KBM-7 (cell line): ENCODE measurements around the gene METTL13.
"Not testable (repeated sequence)": the region's sequence is repeated elsewhere in the genome, so short reads cannot be mapped to it uniquely, and the experiment has no call there.

Source experiments
- DNase-seq: peaks from one replicate; pipeline ENCODE4 v3.0.0-alpha.2; 2015
- in situ Hi-C: fragments of 300-500 bp; cut with MboI; formaldehyde crosslinking; loops from 2 replicates; pipeline ENCODE4 v1.14.3; 2020; ENCODE audit warnings: low sequenced_read_pairs, low pct_unique_long_range_greater_than_20kb, mixed read lengths

METTL13 gene

DNA sequence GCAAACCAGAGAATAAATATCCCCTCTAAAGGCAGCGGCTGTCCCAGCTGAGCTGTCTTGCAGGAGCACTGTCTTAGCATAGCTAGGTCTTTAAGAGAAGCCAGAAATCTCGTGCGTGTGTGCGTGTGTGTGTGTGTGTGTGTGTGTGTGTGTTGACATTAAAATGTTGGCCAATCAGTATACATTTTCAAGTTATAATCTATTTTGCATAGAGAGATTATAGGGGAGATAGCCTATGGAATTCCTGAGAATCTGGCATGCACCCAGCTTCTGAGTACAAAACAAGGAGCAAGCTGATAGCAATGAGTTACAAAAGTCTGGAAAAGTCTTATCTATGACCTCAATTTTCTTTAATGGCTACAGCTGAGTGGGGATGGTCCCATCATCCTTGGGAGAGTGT is 17.7 kb downstream of the METTL13 start:
- in situ Hi-C loops = no loop called here
- no peak for DNase-seq

DNA sequence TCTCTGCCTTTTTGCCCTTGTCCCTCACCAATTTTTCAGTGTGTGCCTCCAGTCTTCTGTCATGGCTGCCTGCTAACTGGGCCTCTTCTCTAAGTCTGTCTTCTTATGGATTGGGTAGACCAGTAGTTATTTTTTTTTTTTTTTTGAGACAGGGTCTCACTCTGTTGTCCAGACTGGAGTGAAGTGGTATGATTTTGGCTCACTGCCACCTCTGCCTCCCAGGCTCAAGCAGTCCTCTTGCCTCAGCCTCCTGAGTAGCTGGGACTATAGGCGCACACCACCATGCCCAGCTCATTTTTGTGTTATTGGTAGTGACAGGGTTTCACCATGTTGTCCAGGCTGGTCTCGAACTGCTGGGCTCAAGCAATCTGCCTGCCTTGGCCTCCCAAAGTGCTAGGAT is 18.2 kb downstream of the METTL13 start:
- not testable (repeated sequence) for DNase-seq
- in situ Hi-C loops = loop anchor here (25.0 kb wide), 1 partner anchor 188 kb away; no protein-coding TSS in a partner anchor

DNA sequence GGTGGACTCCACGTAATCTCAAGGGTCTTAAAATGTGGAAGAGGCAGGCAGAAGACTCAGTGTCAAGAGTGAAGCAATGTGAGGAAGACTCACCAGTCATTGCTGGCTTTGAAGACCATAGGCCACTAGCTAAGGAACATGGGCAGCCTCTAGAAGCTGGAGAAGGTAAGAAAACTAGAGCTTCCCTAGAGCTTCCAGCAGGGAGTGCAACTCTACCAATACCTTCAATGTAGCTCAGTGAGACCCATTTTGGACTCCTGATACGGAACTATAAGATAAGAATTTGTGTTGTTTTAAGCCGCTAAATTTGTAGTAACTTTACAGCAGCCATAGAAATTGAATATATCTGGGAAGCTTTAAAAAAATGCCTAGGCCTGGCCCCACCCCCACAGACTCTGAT is 18.9 kb downstream of the METTL13 start:
- in situ Hi-C loops = loop anchor here (25.0 kb wide), 1 partner anchor 187 kb away; no protein-coding TSS in a partner anchor
- no peak for DNase-seq

DNA sequence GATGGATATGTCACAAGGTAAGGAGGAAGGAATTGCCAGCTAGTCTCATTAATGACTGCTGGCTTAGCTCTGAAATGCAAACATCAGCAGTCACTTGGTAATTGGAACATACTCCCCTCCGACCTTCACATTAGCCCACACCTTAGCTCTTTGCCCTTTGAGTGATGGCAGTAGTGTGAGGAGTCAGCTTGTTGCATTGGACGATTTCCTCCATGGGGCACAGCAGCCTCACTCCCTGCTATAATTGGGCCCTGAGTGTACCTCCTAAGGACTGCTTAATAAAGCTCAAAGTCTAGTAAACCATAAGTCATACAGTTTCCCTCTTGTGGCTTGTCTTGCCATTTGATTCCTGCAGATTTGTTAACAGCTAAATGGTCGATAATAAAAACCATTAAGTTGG is 19.4 kb downstream of the METTL13 start:
- in situ Hi-C loops = loop anchor here (25.0 kb wide), 1 partner anchor 186 kb away; no protein-coding TSS in a partner anchor
- no peak for DNase-seq

DNA sequence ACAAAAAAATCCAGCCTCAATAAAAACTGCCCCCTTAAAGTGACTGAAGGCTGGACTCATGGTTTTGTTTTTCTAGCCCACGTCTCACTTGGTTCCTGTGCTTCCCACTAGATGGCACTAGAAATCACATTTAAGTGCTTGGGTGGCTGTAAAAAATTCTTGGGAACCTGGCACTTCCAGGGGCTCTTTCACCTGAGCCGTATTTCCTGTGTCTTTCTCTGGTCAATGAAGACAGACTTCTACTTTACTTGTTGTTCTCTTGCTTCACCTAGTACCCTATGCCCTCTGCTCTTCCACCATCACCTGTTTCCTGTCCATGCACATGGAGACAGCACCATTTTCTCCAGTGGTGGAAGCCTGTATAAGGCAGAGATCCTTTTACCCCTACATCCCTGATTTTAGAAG is 20.0 kb downstream of the METTL13 start:
- in situ Hi-C loops = loop anchor here (25.0 kb wide), 1 partner anchor 186 kb away; no protein-coding TSS in a partner anchor

DNA sequence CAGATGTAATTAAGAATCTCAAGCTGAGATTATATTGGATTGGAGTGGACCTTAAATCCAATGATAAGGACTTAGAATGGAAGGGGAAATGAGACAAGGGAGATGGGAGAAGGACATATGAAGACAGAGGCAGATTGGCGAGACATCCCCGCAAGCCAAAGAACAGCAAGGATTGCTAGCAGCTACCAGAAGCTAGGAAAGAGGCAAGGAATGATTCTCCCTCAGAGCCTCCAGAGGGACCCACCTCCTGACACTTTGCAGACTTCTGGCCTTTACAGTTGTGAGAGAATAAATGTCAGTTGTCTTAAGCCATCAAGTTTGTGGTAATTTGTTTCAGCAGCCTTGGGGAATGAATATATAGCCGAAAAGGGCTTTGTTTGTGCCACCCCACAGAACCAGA is 20.7 kb downstream of the METTL13 start:
- in situ Hi-C loops = loop anchor here (25.0 kb wide), 1 partner anchor 185 kb away; no protein-coding TSS in a partner anchor
- DNase-seq = no peak

More for the DNA sequence above, 20.0 kb downstream of the METTL13 start:
- DNase-seq = peak; percentile 66

DNA sequence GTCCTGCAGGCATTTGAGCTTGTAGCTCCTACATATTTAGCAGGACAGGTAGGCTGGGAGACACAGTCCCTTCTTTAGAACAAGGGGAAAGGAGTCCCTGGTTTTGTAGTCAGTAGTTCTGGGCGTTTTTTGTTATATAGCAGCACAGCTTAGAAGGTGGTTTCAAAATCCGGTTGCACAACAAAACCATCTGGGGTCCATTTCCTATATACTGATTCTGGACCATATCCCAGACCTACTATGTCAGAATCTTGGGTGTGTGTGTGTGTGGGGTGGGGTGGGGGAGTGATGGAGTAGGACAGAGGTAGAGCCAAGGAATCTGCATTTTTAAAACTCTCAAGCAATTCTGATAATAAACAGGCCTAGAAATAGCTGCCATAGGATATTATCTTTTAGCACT is 21.6 kb downstream of the METTL13 start:
- no peak for DNase-seq
- in situ Hi-C loops = loop anchor here (25.0 kb wide), 1 partner anchor 184 kb away; no protein-coding TSS in a partner anchor

DNA sequence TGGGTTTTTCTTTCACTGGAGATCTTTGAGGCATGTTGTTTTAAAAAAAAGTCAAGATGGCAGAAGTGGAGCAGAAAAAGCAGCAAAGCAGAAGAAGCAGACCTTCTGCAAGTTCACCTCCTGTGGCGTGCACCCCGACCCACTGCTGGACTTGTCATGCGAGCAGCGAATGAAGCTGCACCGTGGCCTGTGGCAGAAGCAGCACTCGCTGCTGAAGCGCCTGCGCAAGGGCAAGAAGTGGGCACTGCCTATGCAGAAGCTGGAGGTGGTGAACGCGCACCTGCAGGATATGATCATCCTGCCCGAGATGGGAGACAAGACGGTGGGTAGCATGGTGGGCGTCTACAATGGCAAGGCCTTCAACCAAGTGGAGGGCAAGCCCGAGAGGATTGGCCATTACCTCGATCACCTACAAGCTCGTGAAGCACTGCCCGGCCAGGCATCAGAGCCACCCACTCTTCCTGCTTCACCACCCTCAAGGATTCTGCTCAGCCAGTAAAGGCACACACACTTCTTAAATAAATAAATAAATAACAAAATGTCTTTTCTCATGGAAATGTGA is 22.1 kb downstream of the METTL13 start:
- no peak for DNase-seq
- in situ Hi-C loops = loop anchor here (25.0 kb wide), 1 partner anchor 184 kb away; no protein-coding TSS in a partner anchor

DNA sequence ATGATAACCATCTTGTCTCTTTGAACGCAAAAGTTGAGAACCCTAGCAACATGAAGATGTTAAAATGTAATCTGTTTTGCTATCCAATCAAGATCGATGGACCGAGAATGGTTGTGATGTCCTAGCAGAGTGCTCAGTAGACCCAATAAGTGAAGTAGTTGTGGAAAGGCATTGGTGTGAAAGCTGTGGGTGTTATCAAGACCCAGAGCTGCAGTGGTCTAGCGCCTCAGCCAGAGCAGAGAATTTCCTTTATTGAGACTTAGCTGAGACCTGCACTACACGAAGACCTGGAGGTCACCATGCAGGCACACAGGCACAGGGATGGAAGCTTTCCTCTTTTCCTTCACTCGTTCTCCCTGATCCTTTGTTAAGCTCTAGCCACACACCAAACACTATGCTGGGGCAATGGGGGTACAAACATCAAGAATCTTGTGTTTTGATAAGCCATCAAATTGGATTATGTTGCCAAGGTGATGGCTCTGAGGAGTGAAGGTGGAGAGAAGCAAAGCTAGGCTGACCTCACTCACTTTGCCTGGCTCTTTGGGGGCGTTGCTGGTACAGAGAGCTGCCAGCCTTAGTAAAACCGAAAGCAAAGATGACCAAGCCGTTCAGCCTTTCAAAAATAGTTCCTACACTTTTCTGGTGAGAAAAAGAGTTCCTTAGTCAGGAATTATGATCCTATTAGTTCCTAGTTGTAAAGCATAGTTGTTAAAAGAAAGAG is 24.1 kb downstream of the METTL13 start:
- in situ Hi-C loops = loop anchor here (25.0 kb wide), 1 partner anchor 182 kb away; no protein-coding TSS in a partner anchor
- no peak for DNase-seq

DNA sequence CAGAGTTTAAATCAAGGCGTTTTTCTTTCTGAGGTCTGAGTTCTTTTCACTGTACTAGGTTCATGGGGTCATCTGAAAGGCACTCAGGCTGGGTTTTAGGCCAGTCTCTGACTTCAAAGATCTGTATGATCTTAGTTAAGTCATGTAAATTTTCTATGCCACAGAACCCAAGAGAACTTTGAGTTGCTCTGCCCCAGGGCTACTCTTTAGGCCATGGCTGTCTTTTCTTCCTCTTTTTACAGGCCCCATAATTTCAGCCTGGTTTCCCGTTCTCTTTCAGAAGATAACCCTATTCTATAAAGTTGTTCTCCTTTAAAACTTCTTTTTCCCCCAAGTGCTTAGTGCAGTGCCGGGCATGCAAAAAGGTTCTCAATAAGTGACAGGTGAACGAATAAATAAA is 26.1 kb downstream of the METTL13 start:
- DNase-seq = peak; percentile 30
- in situ Hi-C loops = loop anchor here (25.0 kb wide), 1 partner anchor 180 kb away; no protein-coding TSS in a partner anchor

DNA sequence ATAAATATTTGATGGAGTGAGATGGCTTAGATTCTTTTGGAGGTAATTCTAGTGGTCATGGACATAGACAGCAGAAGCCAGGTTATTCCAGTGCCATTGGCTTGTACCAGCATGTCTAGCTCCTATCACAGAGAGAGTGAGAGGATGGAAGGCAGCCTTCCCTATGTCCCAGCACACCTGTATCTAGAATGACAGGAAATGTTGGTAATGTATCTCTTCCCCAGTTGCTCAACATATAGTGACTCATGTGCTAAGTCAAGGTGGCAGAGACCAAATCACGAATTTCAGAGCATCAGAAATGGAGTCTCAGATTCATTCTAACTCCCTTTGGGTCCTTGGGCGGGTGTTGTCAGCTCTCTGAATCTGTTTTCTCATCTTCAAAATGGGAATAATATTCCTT is 28.4 kb downstream of the METTL13 start:
- no peak for DNase-seq
- in situ Hi-C loops = loop anchor here (25.0 kb wide), 1 partner anchor 177 kb away; no protein-coding TSS in a partner anchor

DNA sequence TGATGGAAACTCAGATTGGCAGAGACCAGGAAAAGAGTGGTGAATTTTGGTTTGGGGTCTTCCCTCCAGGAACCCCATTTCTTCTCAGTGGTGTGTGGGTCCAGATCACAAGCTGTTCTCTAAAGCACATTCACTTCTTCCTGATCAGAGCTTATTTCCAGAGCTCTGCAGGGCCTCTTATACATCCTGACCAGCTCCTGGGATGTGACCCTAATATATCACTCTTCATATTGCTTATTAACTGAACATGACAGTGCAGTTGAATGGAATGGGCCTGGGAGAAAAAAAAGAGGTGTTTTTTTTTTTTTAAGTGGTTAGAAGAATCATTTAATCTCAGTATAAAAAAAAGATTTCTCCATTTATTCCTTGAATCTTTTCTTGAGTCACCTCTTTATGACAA is 30.2 kb downstream of the METTL13 start:
- DNase-seq = no peak
- in situ Hi-C loops = loop anchor here (25.0 kb wide), 1 partner anchor 176 kb away; no protein-coding TSS in a partner anchor

DNA sequence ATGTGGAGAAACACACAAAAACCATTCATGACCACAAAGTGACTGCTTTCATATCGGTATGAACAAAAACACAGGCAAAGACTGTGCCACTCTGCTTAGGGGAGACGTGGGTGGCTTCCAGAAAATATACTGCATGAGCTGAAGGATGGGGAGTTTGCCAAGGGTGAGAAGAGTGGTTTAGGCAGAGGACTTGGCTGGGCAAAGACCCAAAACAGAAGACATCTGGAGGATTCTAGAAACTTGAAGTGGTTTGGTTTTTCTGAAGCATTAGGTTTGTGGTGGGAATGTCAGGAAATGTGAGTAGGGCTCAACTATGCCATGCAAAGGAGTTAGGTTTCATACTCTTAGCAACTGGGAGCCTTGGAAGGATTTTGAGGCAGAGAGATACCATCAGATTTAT is 33.2 kb downstream of the METTL13 start:
- in situ Hi-C loops = loop anchor here (25.0 kb wide), 1 partner anchor 173 kb away; no protein-coding TSS in a partner anchor
- no peak for DNase-seq

DNA sequence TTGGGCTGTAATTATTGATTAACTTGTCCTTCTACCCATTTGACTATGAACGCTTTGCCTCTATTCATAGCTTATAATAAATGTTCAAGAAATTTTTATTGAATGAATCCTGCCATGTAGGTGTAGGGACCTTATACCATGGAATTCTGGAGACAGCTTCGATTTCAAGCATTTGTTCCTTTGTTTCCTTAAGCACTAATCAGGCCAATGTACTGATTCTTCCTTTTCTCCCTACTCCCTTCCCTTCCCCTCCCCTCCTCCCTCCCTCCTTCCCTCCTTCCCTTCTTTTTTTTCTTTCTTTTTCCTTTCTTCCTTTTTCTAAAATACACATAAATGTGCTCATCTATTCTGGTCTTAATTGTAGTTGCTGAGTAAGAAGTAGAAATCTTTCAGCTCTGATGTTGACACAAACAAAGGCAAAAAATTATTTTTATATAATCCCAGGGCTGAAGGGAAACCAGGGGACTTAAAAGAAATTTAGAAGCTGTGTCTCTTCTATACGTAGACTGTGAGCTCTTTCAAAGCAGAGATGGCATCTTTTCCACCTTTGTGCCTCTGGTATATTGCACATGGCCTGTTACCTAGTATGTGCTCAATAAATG is 34.9 kb downstream of the METTL13 start:
- DNase-seq = no peak
- in situ Hi-C loops = loop anchor here (25.0 kb wide), 1 partner anchor 171 kb away; no protein-coding TSS in a partner anchor

DNA sequence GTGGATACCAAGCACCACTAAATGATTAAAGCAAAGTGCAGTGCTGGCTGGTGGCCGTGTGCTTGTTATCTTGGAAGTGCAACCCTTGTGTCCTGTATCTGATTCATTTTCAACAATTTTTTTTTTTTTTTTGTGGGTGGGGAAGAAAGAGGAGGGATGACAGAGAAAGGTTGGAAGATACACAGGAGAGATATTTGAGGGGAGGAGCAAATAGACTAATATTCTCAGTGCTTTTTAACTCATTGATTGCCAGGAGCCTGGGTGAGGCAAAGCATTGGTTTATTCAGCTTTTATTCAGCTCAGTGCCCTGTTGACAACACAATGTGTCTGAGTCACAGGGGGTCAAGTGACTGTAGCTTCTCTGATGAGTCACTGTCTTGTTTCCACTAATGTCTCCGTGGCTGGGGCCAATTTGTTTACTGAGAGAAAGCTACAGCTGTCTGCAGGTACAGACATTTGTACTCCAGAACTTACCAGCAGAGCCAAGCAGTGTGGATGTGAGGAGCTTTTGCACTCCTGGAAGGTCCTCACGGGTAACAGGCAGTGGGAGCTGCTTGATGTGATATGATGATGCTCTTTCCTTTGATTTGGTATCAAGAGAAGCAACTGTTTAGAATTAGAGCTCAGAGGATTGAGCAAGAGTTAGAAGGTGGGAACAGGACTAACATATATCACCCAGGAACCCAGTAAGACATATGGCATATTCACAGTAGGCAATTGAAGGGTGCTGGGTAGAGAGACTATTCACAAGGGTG is 36.2 kb downstream of the METTL13 start:
- no peak for DNase-seq
- in situ Hi-C loops = loop anchor here (25.0 kb wide), 1 partner anchor 170 kb away; no protein-coding TSS in a partner anchor

DNA sequence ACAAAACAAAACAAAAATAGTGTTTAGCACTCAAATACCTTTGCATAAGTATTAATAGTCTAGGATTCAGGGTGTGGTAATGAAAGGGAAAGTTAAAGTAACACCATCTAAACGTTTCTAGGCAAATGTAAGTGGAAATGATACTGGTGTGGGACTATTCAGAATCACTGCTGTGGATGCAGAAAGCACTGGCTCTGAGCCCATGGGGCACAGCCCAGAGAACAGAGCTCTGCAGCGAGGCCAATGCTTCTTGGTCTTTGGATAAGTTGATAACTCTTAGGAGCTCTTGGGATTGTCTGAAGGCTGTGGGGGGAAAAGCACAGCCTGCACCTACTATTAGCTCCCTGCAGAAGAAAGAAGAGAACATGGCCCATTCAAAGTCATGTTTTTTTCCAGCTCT is 38.5 kb downstream of the METTL13 start:
- in situ Hi-C loops = loop anchor here (25.0 kb wide), 1 partner anchor 167 kb away; no protein-coding TSS in a partner anchor
- no peak for DNase-seq

DNA sequence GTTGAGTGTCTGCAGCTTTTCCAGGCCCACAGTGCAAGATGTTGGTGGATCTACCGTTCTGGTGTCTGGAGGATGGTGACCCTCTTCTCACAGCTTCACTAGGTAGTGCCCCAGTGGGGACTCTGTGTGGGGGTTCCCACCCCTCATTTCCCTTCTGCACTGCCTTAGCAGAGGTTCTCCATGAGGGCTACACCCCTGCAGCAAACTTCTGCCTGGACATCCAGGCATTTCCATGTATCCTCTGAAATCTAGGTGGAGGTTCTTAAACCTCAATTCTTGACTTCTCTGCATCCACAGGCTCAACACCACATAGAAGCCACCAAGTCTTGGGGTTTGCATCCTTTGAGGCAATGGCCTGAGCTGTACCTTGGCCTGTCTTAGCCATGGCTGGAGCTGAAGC is 45.5 kb downstream of the METTL13 start:
- in situ Hi-C loops = no loop called here

DNA sequence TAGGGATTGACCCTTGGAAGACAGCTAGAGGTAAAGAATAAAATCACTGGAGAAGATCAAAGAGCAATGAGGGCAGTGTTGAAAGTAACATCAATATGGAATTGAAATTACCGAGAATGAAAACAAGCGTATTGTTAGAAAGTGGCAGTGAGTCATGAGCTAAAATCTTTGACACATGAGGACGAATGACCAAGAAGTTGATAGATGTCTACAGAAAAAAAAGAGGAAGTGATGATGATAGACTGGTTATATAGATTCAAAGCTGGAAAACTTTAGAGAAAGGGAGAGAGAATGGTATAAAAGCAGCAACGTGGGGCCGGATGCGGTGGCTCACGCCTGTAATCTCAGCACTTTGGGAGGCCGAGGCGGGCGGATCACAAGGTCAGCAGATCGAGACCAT is 47.3 kb downstream of the METTL13 start:
- in situ Hi-C loops = no loop called here
- DNase-seq = peak; percentile 40

More for the DNA sequence above, 45.5 kb downstream of the METTL13 start:
- no peak for DNase-seq
